Skeletal muscle tissue (tissue), 4 donors: ENCODE data around the gene DTNB. TPM values are rescaled to one million over a fixed set of nuclear protein-coding genes. Genes with fewer than 3 reads are reported as not detected.
A peak's percentile ranks its signal among the peaks of the same experiment; 100 is the strongest.
"Not testable (repeated sequence)": the region's sequence is repeated elsewhere in the genome, so short reads cannot be mapped to it uniquely, and the experiment has no call there.

ENCODE experiments used
- H3K27ac ChIP-seq: one replicate; pipeline ENCODE4 v1.7.0; 2013; ENCODE audit warnings: mild to moderate bottlenecking, low read depth, low read length, inconsistent platforms
- H3K27me3 ChIP-seq, 3 donors: one replicate each; pipeline ENCODE4 v1.7.0; 2013; ENCODE audit warnings: low read length in 3 of 3; ENCODE audit not compliant: control insufficient read depth in 3 of 3, insufficient read depth in 3 of 3
- H3K36me3 ChIP-seq, 3 donors: one replicate each; pipeline ENCODE4 v1.7.0; 2013; ENCODE audit warnings: low read length in 3 of 3; ENCODE audit not compliant: control insufficient read depth in 3 of 3, insufficient read depth in 3 of 3
- H3K4me1 ChIP-seq, 3 donors: one replicate each; pipeline ENCODE4 v1.7.0; 2013; ENCODE audit warnings: low read length in 3 of 3, mild to moderate bottlenecking in 3 of 3; ENCODE audit not compliant: control insufficient read depth in 3 of 3, insufficient read depth in 3 of 3
- H3K4me3 ChIP-seq, 3 donors: one replicate each; pipeline ENCODE4 v1.7.0; 2013; ENCODE audit warnings: low read length in 3 of 3
- H3K9ac ChIP-seq, 3 donors: one replicate each; pipeline ENCODE4 v1.7.0; 2013; ENCODE audit warnings: low read length in 3 of 3, mild to moderate bottlenecking in 3 of 3, moderate library complexity in 2 of 3, low read depth in 1 of 3
- H3K9me3 ChIP-seq, 3 donors: one replicate each; pipeline ENCODE4 v1.7.0; 2013; ENCODE audit warnings: low read length in 3 of 3; ENCODE audit not compliant: control insufficient read depth in 3 of 3
- total RNA-seq: library from RNA; depleted of rRNA; stranded (reverse); fragments of >200 nt; gene quantifications from one replicate; pipeline ENCODE4 v1.2.3, GENCODE V29; 2014
- donor health status: Osteomylitis.

Gene DTNB
- total RNA-seq, 1 donor from 2014 or later: 3.1 TPM

DNA sequence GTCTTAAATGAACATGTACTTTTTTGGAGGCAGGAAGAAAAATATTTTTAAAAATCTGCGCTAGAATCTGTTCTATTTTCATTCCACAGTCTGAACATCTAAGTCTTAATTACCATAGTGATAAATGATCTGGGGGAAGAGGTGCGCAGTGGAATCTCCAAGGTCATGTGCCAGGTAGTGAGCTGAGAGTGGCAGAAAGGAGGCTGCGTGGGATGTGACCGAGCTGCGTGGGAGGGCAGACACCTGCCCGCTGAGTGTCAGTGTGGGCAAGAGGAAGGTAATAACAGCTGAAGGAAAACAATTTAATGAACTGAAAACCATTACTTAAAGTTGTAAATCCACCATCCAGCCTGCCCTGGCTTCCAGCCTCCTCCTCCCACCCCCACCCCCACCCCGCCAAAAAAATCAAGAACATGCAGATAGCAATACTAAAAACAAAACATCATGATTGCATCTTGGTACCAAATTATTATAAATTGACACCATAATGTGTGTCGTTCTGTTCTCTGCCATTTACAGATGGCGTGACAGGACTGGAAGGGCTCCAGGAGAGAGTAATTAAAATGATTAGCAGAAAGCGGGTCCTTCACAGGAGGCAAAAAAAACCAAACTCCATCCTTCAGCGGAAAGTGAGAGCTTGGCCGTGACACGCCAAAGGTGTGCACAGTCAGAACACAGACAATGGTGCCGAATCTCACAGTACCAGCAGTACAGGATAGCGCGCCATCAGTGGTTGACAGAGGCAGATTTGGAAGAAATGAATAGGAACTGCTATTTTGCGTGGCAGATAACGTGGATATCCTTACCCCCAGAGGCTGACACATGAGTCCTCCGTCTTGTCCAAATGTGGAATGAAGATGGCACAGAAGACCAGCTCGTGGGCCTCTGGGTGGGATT, 11.4 kb upstream of the DTNB start:
- no peaks in the 10 kb centered on the region for H3K27me3 ChIP-seq
- no peak overlapping the region for H3K27ac ChIP-seq
- H3K9ac ChIP-seq: no peak overlapping the region
- H3K4me1 ChIP-seq: no peaks in the 10 kb centered on the region
- H3K9me3 ChIP-seq: no peaks in the 10 kb centered on the region
- H3K4me3 ChIP-seq: no peak overlapping the region
- no peaks in the 10 kb centered on the region for H3K36me3 ChIP-seq

DNA sequence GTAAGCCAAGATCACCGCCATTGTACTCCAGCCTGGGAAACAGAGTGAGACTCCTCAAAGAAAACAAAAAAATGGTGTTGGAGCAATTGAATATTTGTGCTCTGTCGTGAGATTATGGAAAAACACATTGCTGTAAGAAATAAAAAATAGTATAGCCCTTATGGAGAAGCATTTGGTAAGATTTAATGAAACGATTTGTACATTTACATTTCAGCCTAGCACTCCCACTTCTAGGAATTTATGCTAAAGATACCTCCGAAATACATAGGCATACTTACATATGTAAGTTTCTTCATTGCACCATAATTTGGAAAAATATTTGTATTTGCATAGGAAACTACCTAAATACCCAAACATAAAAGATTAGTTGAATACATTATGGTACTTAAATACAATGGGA, 8.7 kb upstream of the DTNB start:
- Histone ChIP-seq H3K27me3 (no peaks in the 10 kb centered on the region), H3K4me1 (no peaks in the 10 kb centered on the region), H3K9ac (no peak overlapping the region), H3K36me3 (no peaks in the 10 kb centered on the region), H3K9me3 (no peaks in the 10 kb centered on the region), H3K27ac (no peak overlapping the region), H3K4me3 (no peak overlapping the region)

GRCh38 chr2:25677877-25678276, 4.5 kb upstream of the DTNB start:
- Histone ChIP-seq H3K4me1 (peaks cover 0 to 4% (median 4%) of the 10 kb centered on the region in 3 donors), H3K27ac (no peak overlapping the region), H3K27me3 (no peaks in the 10 kb centered on the region), H3K9me3 (no peaks in the 10 kb centered on the region), H3K36me3 (no peaks in the 10 kb centered on the region), H3K9ac (no peak overlapping the region), H3K4me3 (no peak overlapping the region)

DNA sequence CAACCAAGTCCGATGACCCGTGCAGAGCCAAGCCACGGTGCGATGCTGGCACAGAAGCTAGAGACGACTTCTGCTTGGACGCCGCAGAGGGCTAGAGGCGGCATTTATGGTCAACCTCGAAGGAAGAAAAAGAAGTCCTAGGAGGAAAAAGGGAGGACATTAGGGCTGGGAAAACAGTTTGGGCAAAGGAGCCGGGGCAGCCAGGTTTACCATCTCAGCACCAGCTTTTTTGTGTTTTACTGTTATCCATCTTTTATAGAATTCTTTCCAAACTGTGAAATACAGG, 643 bp upstream of the DTNB start:
- Histone ChIP-seq H3K36me3 (no peaks in the 10 kb centered on the region), H3K9ac (peak overlapping the region; percentile 33 to 74 (median 62)), H3K27ac (peak overlapping the region; percentile 71), H3K4me1 (peaks cover 8 to 13% (median 9%) of the 10 kb centered on the region in 3 donors), H3K9me3 (no peaks in the 10 kb centered on the region), H3K4me3 (peak overlapping the region; percentile 67 to 79 (median 72)), H3K27me3 (no peaks in the 10 kb centered on the region)

GRCh38 chr2:25672494-25673299, 680 bp downstream of the DTNB start:
- Histone ChIP-seq H3K27ac (no peak overlapping the region), H3K36me3 (no peaks in the 10 kb centered on the region), H3K9me3 (no peaks in the 10 kb centered on the region)

DNA sequence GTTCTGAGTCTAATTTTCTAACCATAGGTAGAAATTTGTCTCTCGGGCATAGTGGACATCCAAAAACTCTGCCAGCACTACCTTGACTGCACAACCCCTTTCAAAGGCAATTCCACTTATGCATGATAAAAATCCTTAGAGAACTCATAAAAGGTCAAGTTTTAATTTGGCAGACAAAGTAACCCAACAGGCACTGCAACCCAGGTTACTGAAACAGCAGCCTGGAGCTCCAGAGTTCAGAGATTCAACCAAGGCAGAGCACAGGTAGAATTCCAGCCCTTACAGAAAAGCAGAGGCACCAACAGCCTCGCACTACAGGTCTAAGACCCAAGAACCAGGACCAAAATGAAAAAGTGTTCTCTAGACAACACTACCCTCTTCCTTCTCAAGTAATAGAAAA, 1.8 kb downstream of the DTNB start:
- no peak overlapping the region for H3K9ac ChIP-seq
- no peaks in the 10 kb centered on the region for H3K9me3 ChIP-seq
- H3K4me3 ChIP-seq: no peak overlapping the region
- H3K36me3 ChIP-seq: no peaks in the 10 kb centered on the region
- H3K4me1 ChIP-seq: peaks cover 8 to 13% (median 9%) of the 10 kb centered on the region in 3 donors
- H3K27me3 ChIP-seq: no peaks in the 10 kb centered on the region
- no peak overlapping the region for H3K27ac ChIP-seq

More at GRCh38 chr2:25672494-25673299, 680 bp downstream of the DTNB start:
- Histone ChIP-seq H3K4me3 (peak overlapping the region; percentile 80 to 83 (median 83)), H3K9ac (peak overlapping the region; percentile 74 to 84 (median 75)), H3K4me1 (peaks cover 8 to 13% (median 9%) of the 10 kb centered on the region in 3 donors), H3K27me3 (no peaks in the 10 kb centered on the region)

DNA sequence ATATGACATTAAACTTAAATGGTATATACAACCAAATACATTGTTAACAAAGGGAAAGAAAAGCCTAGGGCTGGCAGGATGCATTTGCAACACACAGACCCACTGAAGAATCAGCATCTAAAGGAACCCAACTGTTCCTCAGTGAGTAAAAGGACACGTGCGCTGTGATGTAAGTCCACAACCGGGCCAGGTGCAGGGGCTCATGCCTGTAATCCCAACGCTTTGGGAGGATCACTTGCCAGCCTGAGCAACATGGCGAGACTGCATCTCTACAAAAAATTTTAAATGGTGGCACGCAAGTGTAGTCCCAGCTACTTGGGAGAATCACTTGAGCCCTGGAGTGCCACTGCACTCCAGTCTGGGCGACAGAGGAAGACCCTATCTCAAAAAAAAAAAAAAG, 3.9 kb downstream of the DTNB start:
- no peaks in the 10 kb centered on the region for H3K36me3 ChIP-seq
- no peak overlapping the region for H3K4me3 ChIP-seq
- H3K27ac ChIP-seq: no peak overlapping the region
- no peak overlapping the region for H3K9ac ChIP-seq
- peaks cover 8 to 13% (median 10%) of the 10 kb centered on the region in 3 donors for H3K4me1 ChIP-seq
- no peaks in the 10 kb centered on the region for H3K27me3 ChIP-seq
- H3K9me3 ChIP-seq: no peaks in the 10 kb centered on the region

DNA sequence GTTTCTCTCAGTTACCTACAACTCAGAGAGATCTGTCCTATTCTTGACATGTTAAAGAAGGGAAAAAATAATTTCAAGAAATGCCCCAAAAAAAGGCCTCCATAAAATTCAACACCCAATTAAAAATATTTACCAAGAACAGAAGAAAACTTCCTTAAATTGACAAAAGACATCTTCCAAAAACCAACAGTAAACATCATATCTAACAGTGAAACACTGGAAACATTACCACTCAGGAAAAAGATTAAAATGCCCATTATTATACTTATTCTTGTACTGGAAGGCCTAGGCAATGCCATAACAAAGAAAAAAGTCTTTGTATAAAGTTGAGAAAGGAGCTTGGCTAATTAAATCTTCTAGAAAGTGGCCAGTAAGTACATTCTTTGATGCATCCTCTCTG, 7.2 kb downstream of the DTNB start:
- no peaks in the 10 kb centered on the region for H3K27me3 ChIP-seq
- H3K36me3 ChIP-seq: no peaks in the 10 kb centered on the region
- no peak overlapping the region for H3K27ac ChIP-seq
- H3K9me3 ChIP-seq: no peaks in the 10 kb centered on the region
- no peak overlapping the region for H3K4me3 ChIP-seq
- peaks cover 0 to 2% (median 0%) of the 10 kb centered on the region in 3 donors for H3K4me1 ChIP-seq
- no peak overlapping the region for H3K9ac ChIP-seq

DNA sequence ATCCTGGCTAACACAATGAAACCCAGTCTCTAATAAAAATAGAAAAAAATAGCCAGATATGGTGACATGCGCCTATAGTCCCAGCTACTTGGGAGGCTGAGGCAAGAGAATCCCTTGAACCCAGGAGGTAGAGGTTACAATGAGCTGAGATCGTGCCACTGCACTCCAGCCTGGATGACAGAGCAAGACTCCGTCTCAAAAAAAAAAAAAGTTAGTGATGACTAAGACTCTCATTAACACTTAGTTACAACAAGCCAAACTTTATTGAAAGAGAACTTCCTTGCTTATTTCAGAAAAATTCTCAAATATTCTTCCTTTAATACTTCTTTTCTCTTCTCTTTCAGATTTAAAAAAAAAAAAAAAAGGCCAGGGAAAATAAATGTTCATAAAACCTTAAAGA, 7.9 kb downstream of the DTNB start:
- not testable (repeated sequence) for H3K4me3 ChIP-seq, H3K36me3 ChIP-seq, H3K27me3 ChIP-seq, H3K9me3 ChIP-seq, H3K27ac ChIP-seq, H3K4me1 ChIP-seq, H3K9ac ChIP-seq

DNA sequence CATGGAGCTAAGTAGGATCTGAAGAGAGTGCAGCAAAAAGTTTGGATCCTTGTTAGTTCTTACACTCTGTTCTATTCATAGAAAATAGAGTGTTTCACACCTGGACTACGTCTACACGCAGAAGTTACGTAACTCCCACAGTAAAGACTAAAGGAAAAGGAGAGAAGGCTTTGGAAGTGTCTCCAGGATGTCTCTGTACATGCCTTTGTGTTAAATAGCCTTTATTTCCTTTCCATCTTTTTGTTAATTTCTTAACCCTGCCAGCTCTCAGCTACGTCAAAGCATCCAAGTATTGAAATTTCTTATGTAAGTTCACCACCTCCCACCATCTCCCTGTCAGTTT, 8.4 kb downstream of the DTNB start:
- no peaks in the 10 kb centered on the region for H3K27me3 ChIP-seq
- no peaks in the 10 kb centered on the region for H3K9me3 ChIP-seq
- H3K4me3 ChIP-seq: no peak overlapping the region
- no peak overlapping the region for H3K9ac ChIP-seq
- no peaks in the 10 kb centered on the region for H3K36me3 ChIP-seq
- H3K4me1 ChIP-seq: peaks cover 0 to 2% (median 0%) of the 10 kb centered on the region in 3 donors
- H3K27ac ChIP-seq: no peak overlapping the region
